Ascending aorta (tissue), 2 donors: ENCODE results near the gene PRR32. TPM values are rescaled to one million over a fixed set of nuclear protein-coding genes. Genes with fewer than 3 reads are reported as not detected.

ENCODE experiments used
- DNase-seq, 2 donors: peaks; one replicate each; pipeline ENCODE4 v3.0.0-alpha.2; 2019; ENCODE audit warnings: low spot score in 2 of 2
- H3K27ac ChIP-seq, 2 donors: fragments of 200-600 bp; sonication (generic); one replicate each; pipeline ENCODE4 v1.5.1; 2016 to 2017; ENCODE audit warnings: mild to moderate bottlenecking in 1 of 2
- H3K27me3 ChIP-seq: fragments of 200-600 bp; sonication (generic); one replicate; pipeline ENCODE4 v1.5.1; 2017
- H3K36me3 ChIP-seq, 2 donors: fragments of 200-600 bp; sonication (generic); one replicate each; pipeline ENCODE4 v1.5.1; 2016
- H3K4me1 ChIP-seq, 2 donors: fragments of 200-600 bp; sonication (generic); one replicate each; pipeline ENCODE4 v1.5.1; 2016 to 2017; ENCODE audit warnings: mild to moderate bottlenecking in 1 of 2
- H3K4me3 ChIP-seq, 2 donors: fragments of 200-600 bp; sonication (generic); one replicate each; pipeline ENCODE4 v1.5.1; 2016 to 2017; ENCODE audit warnings: mild to moderate bottlenecking in 1 of 2
- H3K9me3 ChIP-seq, 2 donors: fragments of 200-600 bp; sonication (generic); one replicate each; pipeline ENCODE4 v1.5.1; 2016
- intact Hi-C: fragments of 100-400 bp; cut with DNase I; formaldehyde crosslinking; loops from one replicate; pipeline ENCODE4 v1.15.1; 2023
- total RNA-seq: library from RNA; depleted of rRNA; stranded (reverse); fragments of >200 nt; gene quantifications from one replicate; pipeline ENCODE4 v1.1.0, GENCODE V29; 2016
- TF ChIP-seq, protein P1 (sequence below), 3 experiments: fragments of 200-600 bp in 2 of 3; fragments of 450-650 bp in 1 of 3; sonication (generic) in 2 of 3; IDR thresholded peaks; one replicate each; pipeline ENCODE4 v1.5.1; 2016 to 2019; ENCODE audit warnings: antibody characterized with exemption in 3 of 3, mild to moderate bottlenecking in 1 of 3, moderate library complexity in 1 of 3

The PRR32 gene
- total RNA-seq, 1 donor from 2014 or later, result not detected

DNA sequence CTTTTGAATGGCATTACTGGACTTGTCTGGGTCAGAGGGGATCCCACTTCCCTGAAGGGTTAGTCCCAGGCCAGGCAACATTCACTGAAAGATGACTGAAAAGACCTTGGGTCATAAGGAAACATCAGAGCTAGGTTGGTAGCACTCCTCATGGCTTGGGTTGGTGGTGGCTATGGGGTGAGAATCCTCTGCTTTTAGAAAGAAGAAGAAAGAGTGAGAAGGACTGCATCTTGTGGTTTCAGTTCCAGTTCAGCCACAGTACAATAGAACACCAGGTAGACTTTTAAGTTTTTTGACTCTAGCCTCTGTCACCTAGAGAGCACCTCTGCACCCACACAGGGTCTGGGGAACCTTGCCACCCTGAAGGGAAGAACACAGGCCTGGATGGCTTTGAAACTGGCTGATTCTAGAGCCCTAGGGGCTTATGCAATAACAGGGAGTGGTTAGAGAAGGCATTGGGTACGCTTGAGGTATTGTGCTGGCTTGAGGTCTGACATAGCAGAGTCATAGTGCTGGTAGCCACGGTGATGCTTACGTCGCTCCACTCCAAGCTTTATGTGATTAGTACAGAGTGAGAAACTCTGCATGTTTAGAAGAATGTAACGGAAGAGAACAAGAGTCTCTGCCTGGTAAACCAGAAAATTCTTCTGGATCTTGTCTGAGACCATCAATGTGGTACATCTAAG is 36.5 kb downstream of the PRR32 start:
- Histone ChIP-seq H3K4me3 (no peak overlapping the region), H3K27me3 (no peaks in the 10 kb centered on the region), H3K36me3 (no peaks in the 10 kb centered on the region), H3K4me1 (no peaks in the 10 kb centered on the region), H3K27ac (no peak overlapping the region), H3K9me3 (no peaks in the 10 kb centered on the region)
- DNase-seq, result no peak
- intact Hi-C loops, result no loop called here
- TF ChIP-seq, protein P1, sequence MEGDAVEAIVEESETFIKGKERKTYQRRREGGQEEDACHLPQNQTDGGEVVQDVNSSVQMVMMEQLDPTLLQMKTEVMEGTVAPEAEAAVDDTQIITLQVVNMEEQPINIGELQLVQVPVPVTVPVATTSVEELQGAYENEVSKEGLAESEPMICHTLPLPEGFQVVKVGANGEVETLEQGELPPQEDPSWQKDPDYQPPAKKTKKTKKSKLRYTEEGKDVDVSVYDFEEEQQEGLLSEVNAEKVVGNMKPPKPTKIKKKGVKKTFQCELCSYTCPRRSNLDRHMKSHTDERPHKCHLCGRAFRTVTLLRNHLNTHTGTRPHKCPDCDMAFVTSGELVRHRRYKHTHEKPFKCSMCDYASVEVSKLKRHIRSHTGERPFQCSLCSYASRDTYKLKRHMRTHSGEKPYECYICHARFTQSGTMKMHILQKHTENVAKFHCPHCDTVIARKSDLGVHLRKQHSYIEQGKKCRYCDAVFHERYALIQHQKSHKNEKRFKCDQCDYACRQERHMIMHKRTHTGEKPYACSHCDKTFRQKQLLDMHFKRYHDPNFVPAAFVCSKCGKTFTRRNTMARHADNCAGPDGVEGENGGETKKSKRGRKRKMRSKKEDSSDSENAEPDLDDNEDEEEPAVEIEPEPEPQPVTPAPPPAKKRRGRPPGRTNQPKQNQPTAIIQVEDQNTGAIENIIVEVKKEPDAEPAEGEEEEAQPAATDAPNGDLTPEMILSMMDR (IDR thresholded peaks at IDR 0.05), result no peak
